H1 (cell line): ENCODE measurements around the gene ASGR1. TPM values are rescaled to one million over a fixed set of nuclear protein-coding genes. Genes with fewer than 3 reads are reported as not detected.

Experiments used
- CTCF ChIA-PET: fragments of 300-600 bp; sonication (Branson Sonifier 250); formaldehyde crosslinking; loops from one replicate; lab custom pipeline; 2021; ENCODE audit not compliant: partially characterized antibody; lab: Charles Lee
- POLR2A ChIA-PET: fragments of 300-600 bp; sonication (Branson Sonifier 250); formaldehyde crosslinking; loops from one replicate; lab custom pipeline; 2021; ENCODE audit warnings: inconsistent platforms; ENCODE audit not compliant: partially characterized antibody; lab: Charles Lee
- DNase-seq, 2 experiments: peaks; one replicate each; pipeline versions ENCODE4 v3.0.0 to v3.0.0-alpha.2; 2010 to 2022; ENCODE audit warnings: low spot score in 2 of 2, low read depth in 1 of 2, mixed read lengths in 1 of 2
- FAIRE-seq: peaks from 2 replicates; lab custom pipeline; 2011; peaks lifted over from hg19 to GRCh38; lab: Jason Lieb, UNC
- H2AFZ ChIP-seq: 2 replicates; pipeline ENCODE4 v1.8.1; 2012; ENCODE audit warnings: low read length, inconsistent platforms
- H2AK5ac ChIP-seq: 2 replicates; pipeline ENCODE4 v1.6.1; 2013; ENCODE audit warnings: low read depth, low read length
- H2BK120ac ChIP-seq: replicated peaks from 2 replicates; pipeline ENCODE3; 2013; ENCODE audit warnings: low read depth, low read length, inconsistent platforms
- H2BK12ac ChIP-seq: 2 replicates; pipeline ENCODE4 v1.6.1; 2013; ENCODE audit warnings: low read depth, low read length
- H2BK15ac ChIP-seq: 2 replicates; pipeline ENCODE4 v1.6.1; 2013; ENCODE audit warnings: low read length
- H2BK20ac ChIP-seq: 2 replicates; pipeline ENCODE4 v1.6.1; 2013; ENCODE audit warnings: low read length
- H2BK5ac ChIP-seq: 2 replicates; pipeline ENCODE4 v1.6.1; 2013; ENCODE audit warnings: low read depth, low read length
- H3K14ac ChIP-seq: 2 replicates; pipeline ENCODE4 v1.6.1; 2013; ENCODE audit warnings: inconsistent platforms; ENCODE audit not compliant: insufficient read length
- H3K18ac ChIP-seq: 2 replicates; pipeline ENCODE4 v1.6.1; 2013; ENCODE audit warnings: low read length; ENCODE audit errors: extremely low read depth
- H3K23ac ChIP-seq: 2 replicates; pipeline ENCODE4 v1.6.1; 2013; ENCODE audit warnings: inconsistent platforms; ENCODE audit not compliant: insufficient read length
- H3K23me2 ChIP-seq: 2 replicates; pipeline ENCODE4 v1.6.1; 2013; ENCODE audit warnings: low read depth, low read length
- H3K27ac ChIP-seq: 2 replicates; pipeline ENCODE4 v1.6.1; 2011; ENCODE audit warnings: low read depth, low read length, inconsistent platforms
- H3K27me3 ChIP-seq, 4 experiments: replicated peaks in 1 of 4; 1 replicate in 1 of 4; 2 replicates in 3 of 4; pipeline versions ENCODE4 v1.6.1 to v1.8.1; 2011 to 2013; ENCODE audit warnings: low read length in 3 of 4, mild to moderate bottlenecking in 3 of 4, inconsistent platforms in 2 of 4, mixed read lengths in 2 of 4, moderate library complexity in 1 of 4; ENCODE audit not compliant: control insufficient read depth in 3 of 4, insufficient read depth in 3 of 4; ENCODE audit errors: extremely low read depth in 1 of 4
- H3K36me3 ChIP-seq, 4 experiments: 2 replicates each; pipeline versions ENCODE4 v1.6.1 to v1.8.1; 2011 to 2013; ENCODE audit warnings: mild to moderate bottlenecking in 4 of 4, low read length in 3 of 4, moderate library complexity in 2 of 4, control low read depth in 1 of 4, inconsistent platforms in 1 of 4; ENCODE audit not compliant: insufficient read depth in 4 of 4, control insufficient read depth in 2 of 4
- H3K4ac ChIP-seq: replicated peaks from 2 replicates; pipeline ENCODE3; 2013; ENCODE audit warnings: low read length, low read depth, mixed read lengths, inconsistent platforms; ENCODE audit not compliant: insufficient read length
- H3K4me1 ChIP-seq, 4 experiments: replicated peaks in 1 of 4; 1 replicate in 1 of 4; 2 replicates in 3 of 4; pipeline versions ENCODE4 v1.6.1 to v1.8.1; 2011 to 2013; ENCODE audit warnings: low read length in 3 of 4, inconsistent platforms in 2 of 4, mixed read lengths in 1 of 4; ENCODE audit not compliant: insufficient read depth in 4 of 4, control insufficient read depth in 3 of 4
- H3K4me2 ChIP-seq, 2 experiments: 2 replicates each; pipeline versions ENCODE4 v1.6.1 to v1.8.1; 2011 to 2013; ENCODE audit warnings: low read depth in 2 of 2, low read length in 2 of 2, control low read depth in 1 of 2, inconsistent platforms in 1 of 2, mild to moderate bottlenecking in 1 of 2; ENCODE audit not compliant: insufficient read depth in 1 of 2
- H3K4me3 ChIP-seq, 4 experiments: fragments of 200-600, 300-600 bp in 1 of 4; sonication (generic), shearing (Covaris generic), sonication (Bioruptor Twin) in 1 of 4; 2 replicates each; pipeline versions ENCODE4 v1.5.1 to v1.8.1; 2011 to 2016; ENCODE audit warnings: low read length in 4 of 4, low read depth in 3 of 4, control low read depth in 2 of 4, inconsistent platforms in 2 of 4, mild to moderate bottlenecking in 2 of 4, mixed read lengths in 1 of 4, moderate library complexity in 1 of 4; ENCODE audit not compliant: insufficient read depth in 2 of 4; ENCODE audit errors: extremely low read depth in 1 of 4
- H3K56ac ChIP-seq: replicated peaks from 2 replicates; pipeline ENCODE3; 2013; ENCODE audit warnings: low read depth, mild to moderate bottlenecking, mixed read lengths, low read length, inconsistent platforms; ENCODE audit not compliant: insufficient read length
- H3K79me1 ChIP-seq: 2 replicates; pipeline ENCODE4 v1.6.1; 2013; ENCODE audit warnings: low read depth, low read length, control low read depth
- H3K79me2 ChIP-seq, 2 experiments: 2 replicates each; pipeline versions ENCODE4 v1.6.1 to v1.8.1; 2012 to 2013; ENCODE audit warnings: low read length in 2 of 2, mild to moderate bottlenecking in 2 of 2, inconsistent platforms in 1 of 2; ENCODE audit not compliant: insufficient read depth in 2 of 2, control insufficient read depth in 1 of 2
- H3K9ac ChIP-seq, 4 experiments: replicated peaks in 1 of 4; 1 replicate in 1 of 4; 2 replicates in 3 of 4; pipeline versions ENCODE4 v1.6.1 to v1.8.1; 2011 to 2013; ENCODE audit warnings: low read depth in 3 of 4, low read length in 3 of 4, control low read depth in 2 of 4, mild to moderate bottlenecking in 2 of 4, moderate library complexity in 2 of 4, inconsistent platforms in 1 of 4; ENCODE audit errors: extremely low read depth in 1 of 4
- H3K9me3 ChIP-seq, 2 experiments: 2 replicates each; pipeline versions ENCODE4 v1.6.1 to v1.8.1; 2012 to 2013; ENCODE audit warnings: mild to moderate bottlenecking in 2 of 2, moderate library complexity in 2 of 2, control low read depth in 1 of 2, inconsistent platforms in 1 of 2, low read depth in 1 of 2, low read length in 1 of 2, mixed read lengths in 1 of 2; ENCODE audit not compliant: insufficient read depth in 2 of 2
- H4K20me1 ChIP-seq, 2 experiments: replicated peaks in 1 of 2; 2 replicates each; pipeline versions ENCODE3 to v1.8.1; 2011 to 2013; ENCODE audit warnings: inconsistent platforms in 2 of 2, low read length in 2 of 2, mild to moderate bottlenecking in 1 of 2; ENCODE audit not compliant: insufficient read depth in 2 of 2, control insufficient read depth in 1 of 2
- H4K5ac ChIP-seq: 2 replicates; pipeline ENCODE4 v1.6.1; 2013; ENCODE audit warnings: low read length, low read depth, mixed read lengths, inconsistent platforms; ENCODE audit not compliant: insufficient read length
- H4K8ac ChIP-seq: 2 replicates; pipeline ENCODE4 v1.8.0; 2013; ENCODE audit warnings: mild to moderate bottlenecking, moderate library complexity, low read length, inconsistent platforms; ENCODE audit not compliant: insufficient read depth; ENCODE audit errors: extremely low read depth
- H4K91ac ChIP-seq: replicated peaks from 2 replicates; pipeline ENCODE3; 2013; ENCODE audit warnings: low read length, mixed read lengths, inconsistent platforms; ENCODE audit not compliant: insufficient read length
- BCL11A ChIP-seq, 2 experiments: IDR thresholded peaks; one replicate each; pipeline ENCODE4 v1.6.1; 2011; ENCODE audit warnings: low read depth in 2 of 2, low read length in 2 of 2, mild to moderate bottlenecking in 2 of 2
- CEBPB ChIP-seq: IDR thresholded peaks from 2 replicates; pipeline ENCODE4 v1.6.1; 2012; ENCODE audit warnings: low read depth, low read length
- CTBP2 ChIP-seq: IDR thresholded peaks from 2 replicates; pipeline ENCODE4 v1.7.0; 2011; ENCODE audit warnings: borderline replicate concordance, mild to moderate bottlenecking, moderate library complexity, mixed read lengths, low read length; ENCODE audit not compliant: insufficient read depth, insufficient read length
- EZH2 ChIP-seq: fragments of 200-600 bp; sonication (generic); IDR thresholded peaks from 2 replicates; pipeline ENCODE4 v1.7.1; 2012; ENCODE audit warnings: low read depth, mild to moderate bottlenecking, moderate library complexity, low read length, inconsistent platforms; ENCODE audit not compliant: severe bottlenecking
- HDAC2 ChIP-seq, 2 experiments: fragments of 300-600 bp in 1 of 2; sonication (generic) in 1 of 2; IDR thresholded peaks; 2 replicates each; pipeline ENCODE4 v1.6.1; 2011 to 2012; ENCODE audit warnings: low read depth in 2 of 2, low read length in 2 of 2, mild to moderate bottlenecking in 2 of 2, moderate library complexity in 2 of 2, borderline replicate concordance in 1 of 2, inconsistent platforms in 1 of 2
- JUN ChIP-seq: IDR thresholded peaks from 2 replicates; pipeline ENCODE4 v1.6.1; 2011; ENCODE audit warnings: low read depth, mild to moderate bottlenecking, improper control_type of control experiment, low read length
- NRF1 ChIP-seq: IDR thresholded peaks from 2 replicates; pipeline ENCODE4 v1.6.1; 2011; ENCODE audit warnings: mild to moderate bottlenecking, low read depth, low read length, improper control_type of control experiment
- PHF8 ChIP-seq: fragments of 200-600 bp; sonication (generic); conservative IDR thresholded peaks from 2 replicates; pipeline ENCODE4 v1.7.1; 2012; ENCODE audit warnings: low read depth, mild to moderate bottlenecking, inconsistent platforms, low read length, moderate library complexity
- POLR2A ChIP-seq, 2 experiments: IDR thresholded peaks; 1 replicate in 1 of 2; 2 replicates in 1 of 2; pipeline ENCODE4 v1.6.1; 2011; ENCODE audit warnings: low read depth in 2 of 2, low read length in 2 of 2, mild to moderate bottlenecking in 2 of 2; ENCODE audit errors: control extremely low read depth in 1 of 2
- RFX5 ChIP-seq: IDR thresholded peaks from 2 replicates; pipeline ENCODE4 v1.6.1; 2011; ENCODE audit warnings: low read depth, low read length, improper control_type of control experiment, borderline replicate concordance
- RXRA ChIP-seq: IDR thresholded peaks from 2 replicates; pipeline ENCODE4 v1.6.1; 2011; ENCODE audit warnings: low read depth, mild to moderate bottlenecking, low read length, moderate library complexity; ENCODE audit not compliant: insufficient read depth
- SIRT6 ChIP-seq: IDR thresholded peaks from one replicate; pipeline ENCODE4 v1.7.1; 2012; ENCODE audit warnings: low read length, inconsistent platforms
- SP1 ChIP-seq: IDR thresholded peaks from 2 replicates; pipeline ENCODE4 v1.6.1; 2011; ENCODE audit warnings: low read depth, low read length
- TAF1 ChIP-seq: IDR thresholded peaks from 2 replicates; pipeline ENCODE4 v1.6.1; 2011; ENCODE audit warnings: mild to moderate bottlenecking, low read depth, low read length
- WGBS, 2 experiments: shearing (Covaris generic) in 1 of 2; methylation state at CpG; one replicate each; pipeline versions ENCODE4 v1.1.6 to v1.1.7; 2013 to 2015; ENCODE audit warnings: low lambda C conversion rate in 2 of 2, mixed read lengths in 2 of 2, inconsistent platforms in 1 of 2, low coverage in 1 of 2, missing lambda C conversion rate in 1 of 2; ENCODE audit not compliant: insufficient replicate concordance in 2 of 2, insufficient coverage in 1 of 2, insufficient read length in 1 of 2; ENCODE audit errors: extremely low coverage in 1 of 2, missing lambda C conversion rate in 1 of 2; 5-methylcytosine and 5-hydroxymethylcytosine counted together
- polyA plus RNA-seq, 7 experiments: library from polyadenylated mRNA; depleted of rRNA in 3 of 7; stranded (reverse) in 5 of 7; unstranded in 2 of 7; fragments of >200 nt in 5 of 7; fragments of 200-250 nt in 2 of 7; gene quantifications; 1 replicate in 5 of 7; 2 replicates in 1 of 7; 4 replicates in 1 of 7; pipeline versions ENCODE4 v1.2.1 to v1.2.3, GENCODE V29; 2011 to 2013; ENCODE audit warnings: missing spikeins in 2 of 7, mixed read lengths in 2 of 7
- total RNA-seq: library from RNA; stranded (reverse); fragmentation: NEBNext Ultra II Directional; extraction: Animal tissue kit (Norgen Biotek cat#: 25700); gene quantifications from 2 replicates; pipeline ENCODE4 v1.2.1, GENCODE V29; 2021

Gene ASGR1
- total and polyA plus RNA-seq, 2 of the 8 experiments (the other 6 are each of a cell fraction or from before 2014, with no cell fraction given): 10.8 to 14.5 TPM

GRCh38 chr17:7139400-7139799 is 39.8 kb downstream of the ASGR1 start:
- 0 out of 2 replicates have a peak overlapping the region, but pooled peaks have one; percentile 56 for H2AK5ac ChIP-seq
- H3K36me3 ChIP-seq: no peaks in the 10 kb centered on the region
- POLR2A ChIA-PET: interaction anchor here (1.0 to 1.5 kb wide), 2 partner anchors 26 to 85 kb away, joined by 3 read pairs; no protein-coding TSS in a partner anchor
- H3K27me3 ChIP-seq: no peaks in the 10 kb centered on the region
- peak overlapping the region; percentile 5; the same call in 1 of the 2 replicates for H2BK12ac ChIP-seq
- no peak overlapping the region for H3K56ac ChIP-seq
- H4K8ac ChIP-seq: no peak overlapping the region
- H3K18ac ChIP-seq: peak overlapping the region; percentile 44; the same call in 1 of the 2 replicates
- H3K9me3 ChIP-seq: no peaks in the 10 kb centered on the region
- H3K79me2 ChIP-seq: no peaks in the 10 kb centered on the region
- no peak overlapping the region for H3K4me3 ChIP-seq
- H4K5ac ChIP-seq: no peak overlapping the region
- no peaks in the 10 kb centered on the region for H3K79me1 ChIP-seq
- no peak overlapping the region for H3K23ac ChIP-seq
- peaks cover 0 to 17% (median 7%) of the 10 kb centered on the region in 4 experiments; a peak in 6 of 7 replicates for H3K4me1 ChIP-seq
- CTCF ChIA-PET: interaction anchor here (0.6 to 17.7 kb wide), 12 partner anchors 8 to 118 kb away, joined by 3 to 434 read pairs (median 4); partner anchors contain the start of genes ASGR1 and SLC16A11
- peak overlapping the region; percentile 20 for H4K91ac ChIP-seq
- peak overlapping the region in 1 of 2 experiments; percentile 27; a peak in 1 of 4 replicates for H3K4me2 ChIP-seq
- no peak overlapping the region for H3K27ac ChIP-seq
- H3K23me2 ChIP-seq: no peaks in the 10 kb centered on the region
- 84% methylated on average over 10 of the region's 10 CpGs; no CpG with 5 or more reads in 1 of the 2 experiments for WGBS, 2 experiments
- no peaks in the 10 kb centered on the region for H4K20me1 ChIP-seq
- FAIRE-seq (no peak), DNase-seq (no peak)
- no peak overlapping the region for H3K4ac ChIP-seq
- H2BK120ac ChIP-seq: peak overlapping the region; percentile 40
- H2BK5ac ChIP-seq: no peak overlapping the region
- no peak overlapping the region for H3K14ac ChIP-seq
- no peak overlapping the region; a peak in 1 of 7 replicates for H3K9ac ChIP-seq
- no peak overlapping the region for H2BK20ac ChIP-seq
- peak overlapping the region; percentile 48; the same call in 1 of the 2 replicates for H2BK15ac ChIP-seq
- peak overlapping the region; percentile 73; the same call in 1 of the 2 replicates for H2AFZ ChIP-seq
- no peak for TF ChIP-seq EZH2
- no peak for TF ChIP-seq BCL11A (IDR thresholded peaks at IDR 0.05; ENCODE audit: low read depth in 2 of 2, low read length in 2 of 2)
- no peak for TF ChIP-seq SIRT6
- TF ChIP-seq RXRA: no peak
- TF ChIP-seq PHF8: no peak
- TF ChIP-seq POLR2A (IDR thresholded peaks at IDR 0.05; ENCODE audit: control extremely low read depth in 1 of 2, low read depth in 2 of 2, low read length in 2 of 2): no peak
- TF ChIP-seq SP1: no peak
- no peak for TF ChIP-seq TAF1
- no peak for TF ChIP-seq JUN
- TF ChIP-seq CEBPB: no peak
- no peak for TF ChIP-seq HDAC2 (IDR thresholded peaks at IDR 0.05; ENCODE audit: borderline replicate concordance in 1 of 2, low read depth in 2 of 2, low read length in 2 of 2)
- no peak for TF ChIP-seq RFX5
- TF ChIP-seq CTBP2: no peak
- no peak for TF ChIP-seq NRF1
